ENCODE measurements around the gene KIF12.
"Not testable (repeated sequence)": the region's sequence is repeated elsewhere in the genome, so short reads cannot be mapped to it uniquely, and the experiment has no call there.

KIF12 gene

GRCh38 chr9:114084282-114085073, 14.6 kb downstream of the KIF12 start:
- DNase-seq (ENCODE audit: low read depth in 3 of 3) = no peak

DNA sequence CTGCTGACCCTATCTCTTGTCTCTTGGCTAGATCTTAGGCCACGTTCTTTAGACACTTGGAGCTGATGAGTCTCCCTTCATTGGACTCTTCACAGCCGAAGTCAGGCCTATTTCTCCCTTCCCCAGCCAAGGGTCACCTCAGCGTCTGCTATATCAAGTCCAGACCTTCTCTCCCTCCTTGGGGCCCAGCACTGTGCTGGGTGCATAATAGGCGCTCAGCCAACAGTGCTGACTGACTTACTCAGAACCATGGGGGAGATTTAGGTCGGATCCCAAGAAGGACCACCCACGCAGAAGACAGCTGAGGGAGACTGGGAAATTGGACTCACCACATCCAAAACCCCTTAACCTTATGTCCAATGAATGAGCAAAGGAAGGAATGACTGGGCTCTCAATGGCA, 15.4 kb downstream of the KIF12 start:
- no peak for DNase-seq (ENCODE audit: low read depth in 3 of 3)

DNA sequence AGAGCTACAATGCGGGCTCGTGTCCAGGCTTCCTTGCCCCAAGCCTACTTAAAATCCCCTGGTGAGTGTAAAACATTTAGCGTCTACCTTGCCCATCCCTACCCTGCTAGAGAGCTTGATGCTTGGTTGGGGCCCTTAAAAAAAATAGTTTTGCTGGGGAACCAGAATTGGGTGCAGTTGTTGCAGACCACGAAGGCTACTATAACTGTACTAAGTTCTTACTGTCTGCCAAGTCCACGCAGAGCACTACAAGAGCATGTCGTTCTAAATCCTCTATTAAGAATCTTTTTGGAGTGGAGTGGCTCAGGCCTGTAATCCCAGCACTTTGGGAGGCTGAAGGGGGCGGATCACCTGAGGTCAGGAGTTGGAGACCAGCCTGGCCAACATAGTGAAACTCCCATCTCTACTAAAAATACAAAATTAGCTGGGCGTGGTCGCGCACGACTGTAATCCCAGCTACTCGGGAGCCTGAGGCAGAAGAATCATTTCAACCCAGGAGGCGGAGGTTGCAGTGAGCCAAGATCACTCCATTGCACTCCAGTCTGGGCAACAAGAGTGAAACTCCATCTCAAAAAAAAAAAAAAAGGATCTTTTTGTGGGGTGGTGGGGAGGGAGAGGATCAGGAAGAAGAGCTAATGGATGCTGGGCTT, 16.2 kb downstream of the KIF12 start:
- DNase-seq (ENCODE audit: low read depth in 3 of 3) = not testable (repeated sequence)

GRCh38 chr9:114082017-114082762, 16.9 kb downstream of the KIF12 start:
- DNase-seq (ENCODE audit: low read depth in 3 of 3) = peak; percentile 65 to 87 (median 79)

- no peak for DNase-seq (ENCODE audit: low read depth in 3 of 3)
Observed at GRCh38 chr9:114081441-114082016, 17.6 kb downstream of the KIF12 start.

DNA sequence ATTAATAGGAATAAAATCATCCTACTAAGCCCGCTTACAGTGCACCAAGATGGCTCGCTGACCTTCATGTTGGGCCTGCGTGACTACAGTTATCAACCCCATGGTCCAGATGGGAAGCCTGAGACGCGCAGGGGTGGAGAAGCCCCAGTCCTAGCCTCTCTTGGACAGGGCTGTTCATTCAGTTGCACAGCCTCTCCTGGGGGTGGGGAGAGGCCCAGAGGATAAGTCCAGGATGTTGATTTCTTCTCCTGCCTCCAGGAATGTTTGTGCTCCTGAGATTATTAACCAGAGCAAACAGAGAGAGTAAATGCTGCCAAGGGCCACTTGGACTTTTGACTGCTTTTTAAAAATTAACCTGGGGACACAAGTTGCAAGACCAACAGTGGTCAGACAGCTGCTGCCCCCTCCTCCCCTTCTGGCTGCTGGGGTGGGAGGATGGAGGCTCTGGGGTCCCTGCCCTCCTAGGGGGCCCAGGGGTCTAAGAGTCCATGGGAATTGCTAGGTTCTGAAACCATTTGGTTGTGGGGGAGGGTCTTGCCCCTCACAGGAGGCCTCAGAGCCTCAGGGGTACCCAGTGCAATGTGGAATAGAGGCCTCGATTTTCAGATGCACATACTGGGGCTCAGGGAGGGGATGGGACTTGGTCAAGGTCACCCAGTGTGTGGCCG, 18.2 kb downstream of the KIF12 start:
- DNase-seq (ENCODE audit: low read depth in 3 of 3) = no peak

GRCh38 chr9:114080195-114080772, 18.8 kb downstream of the KIF12 start:
- no peak for DNase-seq (ENCODE audit: low read depth in 3 of 3)

- no peak for DNase-seq (ENCODE audit: low read depth in 3 of 3)
Observed at GRCh38 chr9:114078781-114079156, 20.3 kb downstream of the KIF12 start.

GRCh38 chr9:114078021-114078780, 20.9 kb downstream of the KIF12 start, which contains the start of gene AMBP:
Gene AMBP (minus strand): TSS chr9:114078300. CDS start chr9:114078209, 91 bp downstream.
- no peak for DNase-seq (ENCODE audit: low read depth in 3 of 3)

- no peak for DNase-seq (ENCODE audit: low read depth in 3 of 3)
Observed at GRCh38 chr9:114077162-114077837, 21.8 kb downstream of the KIF12 start.

DNA sequence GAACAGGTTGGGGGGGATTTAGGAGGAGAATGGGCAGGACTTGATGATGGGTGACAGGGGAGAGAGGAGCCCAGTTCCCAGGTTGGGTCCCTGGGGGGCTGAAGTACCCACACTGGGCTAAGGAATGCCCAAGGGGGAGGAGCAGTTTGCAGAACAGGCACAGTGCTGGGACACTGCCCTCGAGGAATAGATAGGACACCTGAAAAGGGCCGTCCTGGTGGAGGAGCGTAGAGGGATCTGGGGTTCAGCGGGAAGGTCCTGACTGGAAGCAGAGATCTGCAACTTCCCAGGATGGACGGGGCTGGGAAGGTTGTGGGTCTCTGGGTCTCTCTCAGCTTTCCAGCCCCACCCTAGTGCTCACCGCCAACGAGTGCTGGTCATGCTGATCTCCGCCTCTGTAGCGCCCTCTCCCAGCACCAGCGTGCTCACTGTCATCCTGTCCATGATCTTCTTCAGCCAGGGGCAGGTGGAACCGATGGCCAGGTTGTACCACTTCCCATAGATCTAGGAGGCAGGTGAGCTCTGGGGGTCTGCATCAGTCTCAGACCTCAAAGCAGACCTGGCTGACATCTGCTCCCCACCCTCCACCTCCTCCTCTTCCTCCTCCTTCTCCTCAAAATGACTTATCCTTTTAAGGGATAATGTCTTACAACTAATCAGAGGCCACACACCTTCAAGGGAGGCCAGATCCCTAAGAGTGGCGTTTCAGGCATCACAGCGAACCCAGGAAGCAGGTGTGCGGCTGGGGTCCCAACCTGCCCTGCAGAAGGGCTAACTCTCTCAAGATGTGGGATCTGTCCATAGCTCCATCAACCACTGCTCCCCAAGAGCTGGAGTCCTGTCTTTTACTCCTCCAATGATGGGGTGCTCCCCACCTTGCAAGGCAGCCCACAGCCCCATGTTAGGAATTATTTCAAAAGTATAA, 22.6 kb downstream of the KIF12 start:
- no peak for DNase-seq (ENCODE audit: low read depth in 3 of 3)

DNA sequence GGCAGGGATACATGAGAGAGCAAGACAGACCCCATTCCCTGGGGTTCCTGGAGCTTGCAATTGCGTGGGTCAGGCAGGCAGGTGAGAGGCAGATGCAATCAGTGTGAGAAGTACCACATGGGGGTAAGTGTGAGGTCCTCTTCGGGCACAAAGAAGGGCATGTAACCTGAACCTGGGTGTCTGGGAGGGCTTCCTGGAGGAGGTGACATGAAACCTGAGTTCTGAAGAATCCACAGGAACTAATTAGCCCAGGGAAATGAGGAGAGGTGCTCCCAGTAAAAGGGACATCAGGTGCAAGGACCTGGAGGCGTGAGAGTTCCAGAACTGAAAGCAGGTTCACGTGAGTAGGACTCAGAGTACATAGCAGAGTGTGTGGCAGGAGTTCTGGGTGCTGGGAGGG, 23.5 kb downstream of the KIF12 start:
- DNase-seq (ENCODE audit: low read depth in 3 of 3) = no peak

DNA sequence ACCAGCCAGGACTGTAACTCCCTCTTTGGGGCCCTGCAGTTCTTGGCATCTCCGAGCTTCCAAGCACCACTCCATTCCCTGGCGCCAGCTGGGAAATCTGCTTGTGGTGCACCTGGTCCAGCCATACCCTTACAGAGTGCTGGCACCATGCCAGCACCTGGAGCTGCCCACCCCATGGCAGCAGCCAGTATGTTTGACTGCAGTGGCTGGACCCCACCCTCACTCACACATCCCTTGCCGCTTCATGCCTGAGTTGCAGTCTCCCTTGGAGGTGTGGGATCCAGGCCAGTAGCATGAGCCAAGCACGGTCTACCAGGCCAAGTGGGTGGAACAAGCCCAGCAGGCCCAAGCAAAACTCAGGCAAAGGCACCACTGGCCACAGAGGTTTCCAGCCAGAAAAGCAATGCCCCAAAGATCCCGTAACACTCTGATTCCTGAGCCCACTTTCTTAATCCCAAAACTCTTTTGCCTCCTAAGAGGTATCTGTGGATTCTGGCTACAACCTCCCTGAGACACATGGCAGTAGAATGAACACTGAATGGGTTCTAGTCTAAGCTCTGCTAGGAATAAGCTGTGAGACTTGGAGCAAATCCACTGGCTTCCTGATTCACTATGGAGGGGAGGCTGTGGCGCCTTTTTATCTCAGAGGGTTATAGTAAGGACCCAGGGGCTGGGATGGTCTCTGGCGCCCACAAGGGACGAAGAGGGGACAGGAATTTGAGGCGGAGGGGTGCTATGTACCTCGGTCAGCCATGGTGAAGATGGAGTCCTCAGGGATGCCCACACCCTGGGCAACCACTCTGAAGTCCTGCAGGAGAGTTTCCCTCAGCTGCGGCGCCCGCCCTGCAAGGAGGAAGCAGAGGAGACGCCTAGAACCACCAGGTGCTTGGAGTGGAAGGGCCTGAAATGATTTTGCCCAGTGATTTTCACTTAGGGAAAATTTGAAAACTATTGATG, 26.6 kb downstream of the KIF12 start:
- no peak for DNase-seq (ENCODE audit: low read depth in 3 of 3)

DNA sequence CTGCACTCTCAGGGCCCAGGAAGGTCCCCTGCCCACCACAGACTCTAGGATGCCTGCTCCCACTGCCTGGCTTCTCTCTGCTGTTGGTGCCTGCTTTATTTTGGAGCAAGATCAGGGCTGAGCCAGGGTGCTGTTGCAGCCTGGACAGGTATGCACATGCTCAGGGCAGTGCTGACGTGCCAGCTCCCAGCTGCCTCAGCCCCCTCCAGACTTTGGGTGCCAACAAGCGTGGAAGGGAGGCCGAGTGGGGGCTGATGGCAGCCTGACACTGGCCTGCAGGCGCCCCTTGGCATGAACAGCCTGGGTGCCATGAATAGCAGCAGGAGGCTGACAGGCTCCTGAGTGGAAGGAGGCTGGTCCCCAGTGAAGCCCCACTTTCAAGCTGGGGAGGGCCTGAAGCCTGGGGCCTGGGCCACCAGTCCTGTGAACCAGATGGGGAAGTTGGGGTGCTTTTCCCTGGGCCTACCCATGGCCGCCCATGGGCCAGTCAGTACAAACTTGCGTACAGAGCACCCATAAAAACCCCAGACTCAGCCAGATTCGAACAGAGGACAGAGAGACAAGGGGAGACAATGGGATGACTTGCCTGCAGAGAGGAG, 27.8 kb downstream of the KIF12 start:
- no peak for DNase-seq (ENCODE audit: low read depth in 3 of 3)

GRCh38 chr9:114070188-114071103, 28.6 kb downstream of the KIF12 start:
- DNase-seq (ENCODE audit: low read depth in 3 of 3) = no peak

- DNase-seq (ENCODE audit: low read depth in 3 of 3) = no peak
Observed at GRCh38 chr9:114069476-114070187, 29.5 kb downstream of the KIF12 start.

All from stimulated activated CD4-positive, alpha-beta T cell treated with anti-CD3 and anti-CD28 coated beads, TNF-alpha, amount 100 ng/mL, for 48 hours (primary cell).